HG02571 (cell line): ENCODE data around the gene SETD7.
A peak's percentile ranks its signal among the peaks of the same experiment; 100 is the strongest.

Experiments
- ATAC-seq: cut with Tn5 transposase; IDR thresholded peaks from one replicate; pipeline ENCODE4 v1.9.1; 2021; ENCODE audit warnings: mild to moderate bottlenecking, moderate library complexity; ENCODE audit not compliant: unreplicated experiment

SETD7 gene

DNA sequence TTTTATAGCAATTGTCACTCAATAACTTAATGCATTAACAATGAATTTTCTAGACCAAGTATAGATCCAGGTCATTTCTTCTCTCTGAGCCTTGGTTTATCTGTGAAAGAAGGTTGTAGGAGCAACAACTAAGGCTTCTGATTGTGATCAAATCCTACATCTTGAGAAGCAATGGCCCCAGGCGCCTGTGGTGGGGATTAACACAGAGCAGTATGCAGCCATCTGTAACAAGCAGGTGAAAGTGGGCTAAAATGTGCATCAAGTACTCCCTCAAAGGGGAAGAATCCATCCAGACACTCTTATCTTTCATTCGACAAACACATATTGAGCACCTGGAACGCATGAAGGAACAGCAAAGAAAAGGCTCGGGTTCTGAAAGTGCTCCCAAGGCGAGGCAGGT, 19.1 kb upstream of the SETD7 start:
- no peak for ATAC-seq

DNA sequence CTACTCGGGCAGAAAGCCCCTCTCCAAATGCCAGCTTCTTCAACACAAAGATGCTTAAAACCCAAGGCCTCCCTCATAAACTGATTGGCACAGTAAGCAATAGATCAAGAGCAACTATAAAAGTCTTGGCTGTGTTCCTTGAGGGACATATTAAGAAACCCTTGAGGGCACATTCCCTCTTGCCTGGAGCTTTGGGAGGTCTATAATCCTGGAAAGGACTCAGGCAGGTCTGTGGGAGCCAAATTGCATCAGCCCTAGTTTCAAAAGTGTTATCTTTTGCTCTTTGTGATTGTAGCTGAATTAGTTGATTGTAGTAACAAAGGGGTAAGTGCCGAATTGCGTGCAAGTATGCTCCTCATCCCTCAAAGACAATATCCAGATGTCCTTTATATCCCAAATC, 18.6 kb upstream of the SETD7 start:
- no peak for ATAC-seq

DNA sequence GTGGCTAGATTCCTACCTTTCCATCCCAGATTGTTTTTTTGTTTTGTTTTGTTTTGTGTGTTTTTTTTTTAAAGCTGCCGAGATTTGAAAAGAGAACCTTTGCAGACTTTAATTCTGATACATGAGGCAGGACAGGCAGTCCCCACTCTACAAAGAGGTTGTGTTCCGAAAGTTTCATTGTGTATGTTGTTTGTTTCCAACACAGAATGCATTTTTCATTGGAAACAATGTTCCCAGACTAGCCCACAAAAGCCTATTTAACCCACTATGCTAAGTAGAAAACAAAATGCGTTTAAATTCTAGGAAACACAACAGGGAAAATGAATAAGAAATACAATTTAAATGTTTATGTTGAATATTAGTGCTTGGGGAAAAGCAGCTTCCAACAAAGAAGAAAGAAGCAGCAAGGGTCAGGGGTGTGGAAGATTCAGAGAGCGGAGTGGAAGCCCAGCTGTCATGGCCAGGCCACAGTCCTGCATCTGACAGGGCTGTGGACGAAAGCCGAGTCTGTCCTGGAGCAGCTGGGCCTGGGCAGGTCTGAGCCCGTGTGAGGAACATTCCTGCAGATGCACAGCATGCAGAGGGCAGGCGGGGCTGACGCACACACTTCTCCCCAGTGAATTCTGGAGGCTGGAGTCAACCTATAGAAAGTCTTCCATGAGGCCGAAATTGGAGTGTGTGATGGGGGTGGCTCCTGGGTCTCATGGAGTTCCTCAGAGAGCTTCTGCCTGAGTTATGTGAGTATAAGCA, 12.4 kb upstream of the SETD7 start:
- ATAC-seq = no peak

DNA sequence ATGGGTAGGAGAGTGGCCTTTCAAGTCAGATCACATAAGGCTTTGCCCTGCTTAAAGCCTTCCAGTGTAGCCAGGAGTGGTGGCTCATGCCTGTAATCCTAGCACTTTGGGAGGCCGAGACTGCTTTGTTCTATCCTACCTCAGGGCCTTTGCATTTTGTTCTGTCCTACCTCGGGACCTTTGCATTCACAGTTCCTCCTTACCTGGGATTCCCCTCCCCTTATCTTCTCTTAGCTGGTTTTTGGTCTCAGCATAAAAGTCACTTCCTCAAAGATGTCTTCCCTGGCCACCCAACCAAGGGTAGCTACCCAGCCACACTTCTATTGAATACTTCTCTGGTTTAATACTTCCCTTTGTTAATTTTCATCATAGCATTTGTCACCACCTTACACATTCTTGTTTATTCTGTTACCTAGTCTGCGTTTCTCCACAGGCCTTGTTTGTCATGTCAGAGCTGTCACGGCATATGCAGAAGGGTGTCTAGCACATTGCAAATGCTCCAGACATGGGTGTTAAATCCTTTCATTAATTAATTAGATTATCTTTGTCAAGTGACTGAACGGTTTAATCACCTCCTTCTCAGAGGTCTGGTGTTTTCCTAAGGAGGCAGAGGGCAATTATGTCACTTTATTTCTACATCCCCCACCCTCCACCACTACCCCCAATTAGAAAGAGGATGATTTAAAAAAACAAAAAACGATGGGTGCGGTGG, 11.3 kb upstream of the SETD7 start:
- ATAC-seq = no peak

DNA sequence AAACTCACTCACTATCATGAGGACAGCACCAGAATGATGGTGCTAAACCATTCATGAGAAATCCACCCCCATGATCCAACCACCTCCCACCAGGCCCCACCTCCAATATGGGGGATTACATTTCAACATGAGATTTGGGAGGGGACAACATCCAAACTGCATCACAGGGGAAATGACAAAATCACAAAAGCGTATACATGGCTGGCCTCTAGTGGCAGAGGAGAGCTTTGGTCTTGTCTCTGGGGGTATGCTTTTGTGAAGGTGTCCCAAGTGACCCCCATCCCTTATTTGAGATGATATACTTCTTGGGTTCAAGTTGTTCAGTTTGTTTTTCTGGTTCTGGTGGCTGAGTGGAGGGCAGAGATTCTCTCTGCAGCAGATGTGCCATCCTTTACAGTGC, 8.5 kb upstream of the SETD7 start:
- ATAC-seq = no peak

DNA sequence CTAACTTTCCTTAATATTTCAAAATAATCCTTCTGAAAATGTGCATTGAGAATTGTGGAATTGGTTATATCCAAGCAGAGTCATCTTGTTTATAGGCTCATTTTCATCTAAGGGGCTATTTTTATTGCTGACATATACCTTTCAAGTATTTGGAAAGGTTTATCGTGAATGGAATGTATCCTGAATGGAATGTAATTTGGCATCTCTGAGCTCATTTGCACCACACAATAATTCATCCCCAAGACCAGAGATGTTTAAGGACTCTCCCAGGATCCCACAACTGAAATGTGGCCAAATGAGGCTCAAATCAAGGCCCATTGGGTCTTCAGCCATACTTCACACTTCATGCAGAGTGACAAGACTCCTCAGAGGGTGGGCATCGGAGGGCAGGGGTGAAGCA, 7.5 kb upstream of the SETD7 start:
- ATAC-seq = no peak

DNA sequence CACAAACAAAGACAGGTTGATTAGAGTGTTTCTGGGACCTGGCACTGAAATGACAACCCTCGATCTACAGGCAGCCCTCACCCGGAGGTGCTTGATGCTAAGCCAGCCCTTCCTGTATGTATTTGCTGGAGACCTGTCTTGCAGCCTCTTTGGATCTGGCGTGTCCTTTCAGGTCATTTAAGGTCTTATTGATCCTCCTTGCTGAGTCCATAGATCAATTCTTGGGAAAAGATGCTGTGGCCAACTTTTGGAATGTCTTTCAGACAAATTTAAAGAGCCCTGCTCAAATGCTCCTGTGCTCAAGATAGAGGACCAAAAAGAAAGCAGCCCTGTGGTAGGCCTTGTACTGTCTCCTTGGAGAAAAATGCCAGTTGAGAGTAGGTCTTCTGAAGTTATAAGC, 6.8 kb upstream of the SETD7 start:
- no peak for ATAC-seq

DNA sequence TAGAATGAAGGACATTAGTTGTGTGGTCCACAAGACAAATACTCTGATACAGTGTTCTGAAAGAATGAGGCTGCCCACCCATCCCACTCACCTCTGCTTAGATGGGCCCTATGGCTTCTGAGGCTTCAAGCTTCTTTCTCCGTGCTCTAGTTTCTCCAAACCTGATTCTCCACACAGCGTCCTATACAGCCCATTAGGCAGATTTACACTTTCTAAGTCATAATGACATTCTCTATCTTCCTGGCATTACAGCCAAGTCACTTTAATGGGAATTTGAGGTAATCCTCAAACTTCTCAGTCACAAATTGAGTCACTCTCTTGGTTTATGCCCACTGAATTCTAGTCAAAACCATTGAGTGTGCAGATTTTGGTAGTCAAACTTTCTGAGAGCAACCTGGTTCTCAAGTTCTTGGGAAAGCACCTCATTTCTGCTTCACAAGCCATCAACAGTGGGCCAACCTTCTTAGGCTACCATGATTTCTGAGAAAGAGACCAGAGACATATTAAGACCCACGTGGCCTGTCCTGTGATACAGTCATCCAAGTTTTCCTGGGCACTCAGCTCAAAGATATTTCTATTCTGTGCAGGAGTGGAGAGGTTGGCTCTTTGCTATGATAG, 6.2 kb upstream of the SETD7 start:
- ATAC-seq = no peak

DNA sequence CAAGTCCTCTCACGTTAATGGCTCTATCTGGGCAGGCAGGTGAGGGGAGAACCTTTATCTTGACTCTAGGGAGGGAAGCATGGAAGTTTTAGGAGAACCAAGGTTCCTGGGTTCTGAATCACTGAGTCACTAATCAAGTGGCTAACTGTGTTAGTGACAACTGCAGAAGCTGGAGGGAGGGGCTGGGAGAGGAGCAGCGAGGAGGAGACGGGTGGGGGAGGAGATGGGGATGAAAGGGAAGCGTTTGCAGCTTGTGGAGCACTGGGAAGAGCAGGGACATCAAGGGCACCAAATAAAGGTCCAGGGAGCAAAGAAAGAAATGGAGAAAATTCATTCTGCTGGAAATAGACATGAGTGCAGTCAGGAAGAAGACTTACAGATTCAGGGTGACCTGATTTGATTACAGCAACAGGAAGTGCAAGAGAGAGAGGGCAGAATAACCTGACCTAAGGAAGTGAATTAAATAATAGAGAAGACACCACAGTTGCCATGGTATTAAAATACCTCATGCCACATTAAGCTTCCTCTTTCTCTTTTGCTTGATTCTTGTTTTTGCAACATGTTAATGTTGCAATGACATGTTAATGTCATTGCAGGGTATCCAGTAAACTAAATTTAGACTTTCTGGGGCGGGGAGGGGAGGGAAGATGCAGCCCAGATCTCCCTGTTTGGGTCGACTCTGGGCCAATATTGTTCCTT, 4.5 kb upstream of the SETD7 start:
- no peak for ATAC-seq

DNA sequence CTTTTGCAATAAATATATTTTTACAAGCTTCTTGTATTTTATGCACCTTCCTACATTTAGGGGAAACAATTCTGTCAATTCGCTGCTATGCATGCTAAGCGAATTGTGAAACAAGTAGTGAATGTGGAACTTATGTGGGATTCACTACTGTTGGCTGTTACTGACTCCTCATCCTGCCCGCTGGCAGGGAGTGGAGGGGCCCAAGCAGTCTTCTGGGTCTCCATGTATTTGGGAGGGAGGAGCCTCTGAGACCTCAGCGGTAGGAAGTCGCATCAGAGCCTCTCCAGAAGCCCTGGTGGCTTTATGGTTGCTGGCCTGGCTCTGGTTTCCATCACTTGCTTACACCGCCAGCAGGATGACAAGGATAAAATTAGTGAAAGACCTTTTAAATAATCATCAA, 3.7 kb upstream of the SETD7 start:
- ATAC-seq = no peak

DNA sequence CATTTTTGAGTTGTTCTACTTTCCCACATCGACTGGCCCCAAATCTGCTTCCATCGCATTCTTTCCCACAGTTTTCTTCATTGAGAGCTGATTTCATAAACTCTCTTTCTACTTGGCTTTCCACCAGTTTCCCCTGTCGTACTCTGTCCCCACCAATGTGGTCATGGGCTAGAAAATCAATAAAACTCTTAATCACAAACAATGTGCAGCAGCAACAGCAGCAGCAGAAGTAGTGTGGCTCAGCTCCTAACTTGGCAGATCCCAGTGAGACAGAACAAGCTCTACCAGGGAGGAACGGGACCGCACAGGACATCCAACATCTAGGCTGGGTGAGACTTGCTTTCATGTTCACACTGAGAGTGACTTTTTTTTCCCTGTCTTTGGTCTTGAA, 3.1 kb upstream of the SETD7 start:
- no peak for ATAC-seq

DNA sequence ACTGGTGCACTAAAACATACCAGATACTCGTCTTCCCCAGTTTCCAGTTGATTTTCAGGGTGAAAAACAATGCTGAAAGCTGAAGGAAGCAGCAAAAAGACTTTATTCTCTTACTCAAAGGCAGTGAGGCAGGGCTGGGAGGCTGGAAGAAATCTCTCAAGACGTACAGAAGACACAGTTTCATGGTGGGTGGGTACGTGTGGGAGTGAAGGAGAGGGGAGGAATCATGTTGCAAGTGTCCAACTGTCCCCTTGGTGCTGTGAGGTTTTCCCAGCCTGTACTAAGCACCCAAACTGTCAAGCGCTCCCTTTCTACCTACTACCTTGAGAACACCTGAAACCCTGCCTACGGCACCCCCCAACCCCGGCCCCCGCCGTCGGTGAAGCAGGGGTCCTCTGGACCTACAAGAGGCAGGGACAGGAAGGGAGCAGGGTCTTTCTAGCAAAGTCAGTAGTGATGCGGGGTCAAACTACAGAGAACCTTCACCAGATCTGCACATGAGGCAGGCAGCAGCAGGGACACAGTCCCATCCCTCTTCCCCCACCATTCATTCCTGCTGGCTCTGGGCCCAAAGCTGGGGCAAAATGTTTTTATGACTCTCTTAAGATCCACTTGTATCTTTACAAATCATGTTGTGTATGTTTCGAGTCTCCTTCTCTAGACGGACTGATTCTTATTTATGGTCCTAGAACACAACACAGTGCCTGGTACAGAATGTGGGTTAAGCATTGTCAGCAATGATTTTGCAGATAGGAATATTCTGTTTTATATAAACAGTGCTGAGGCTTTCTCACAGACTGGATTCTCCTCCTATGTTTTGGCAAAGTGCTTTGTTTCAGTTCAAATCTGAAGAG, 2.4 kb upstream of the SETD7 start:
- ATAC-seq = no peak

DNA sequence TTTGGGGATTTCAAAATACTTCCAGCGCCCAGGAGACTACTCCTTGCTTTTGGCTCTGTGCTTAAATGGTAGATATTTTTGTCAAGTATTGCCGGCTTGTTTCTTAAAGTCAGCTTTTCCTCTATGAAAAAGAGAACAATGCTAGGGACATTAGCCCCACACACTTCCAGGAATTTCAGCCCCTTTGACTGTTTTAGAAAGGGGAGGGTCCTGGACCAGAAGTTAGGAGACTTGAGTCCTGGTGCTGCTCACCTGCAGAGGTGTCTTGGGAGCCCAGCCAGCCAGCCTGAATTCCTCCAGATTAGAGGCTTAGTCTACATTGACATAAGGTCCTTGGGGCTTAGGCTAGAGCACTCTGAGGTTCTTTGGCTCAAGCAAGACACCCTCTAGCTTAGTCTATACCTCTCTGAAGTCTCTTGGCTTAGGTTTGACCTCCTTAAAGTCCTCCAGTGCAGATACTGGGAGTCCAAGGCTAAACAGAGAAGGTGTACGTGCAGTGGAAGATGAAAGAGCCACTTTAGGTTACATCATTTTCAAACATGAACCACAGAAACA, 1.6 kb upstream of the SETD7 start:
- ATAC-seq = no peak

DNA sequence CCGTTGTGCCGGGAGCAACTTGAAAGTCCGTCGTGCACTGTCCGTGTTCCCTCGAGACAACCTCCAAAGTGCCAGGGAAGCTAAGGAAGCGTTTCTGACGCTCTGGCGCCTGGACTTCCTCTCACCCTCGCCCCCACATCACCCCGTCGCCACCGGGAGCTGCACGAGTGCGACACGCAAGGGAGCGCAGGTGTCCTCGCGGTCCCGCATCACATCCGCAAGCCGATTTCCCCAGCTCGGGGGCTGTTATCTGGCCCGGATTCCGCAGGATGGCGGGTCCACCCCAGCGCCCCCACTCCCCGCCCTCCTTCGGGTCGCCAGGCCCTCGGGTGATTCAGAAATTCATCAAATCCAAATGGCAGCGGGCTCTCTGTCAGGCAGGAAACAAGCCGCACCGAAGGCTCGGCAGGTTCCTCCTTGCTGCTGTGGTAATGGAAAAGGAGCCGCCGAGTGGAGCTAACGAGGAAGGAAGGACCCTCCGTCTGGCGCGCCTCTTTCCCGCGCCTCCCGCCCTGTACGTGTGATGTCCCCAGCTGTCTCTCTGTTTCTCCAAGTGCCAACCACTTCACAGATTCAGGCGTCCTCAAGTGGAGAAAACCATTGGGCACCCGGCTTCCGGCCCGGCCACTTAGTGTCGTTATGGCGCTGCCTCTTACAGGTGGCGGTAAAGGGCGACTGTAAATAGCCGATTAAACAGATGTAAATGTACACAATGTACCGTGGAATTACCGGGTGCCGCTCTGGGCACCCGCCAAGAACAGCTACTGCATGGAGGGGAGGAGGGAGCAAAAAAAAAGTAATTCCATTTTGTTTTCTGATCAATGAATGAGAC, 921 bp upstream of the SETD7 start:
- peak; percentile 36 for ATAC-seq

DNA sequence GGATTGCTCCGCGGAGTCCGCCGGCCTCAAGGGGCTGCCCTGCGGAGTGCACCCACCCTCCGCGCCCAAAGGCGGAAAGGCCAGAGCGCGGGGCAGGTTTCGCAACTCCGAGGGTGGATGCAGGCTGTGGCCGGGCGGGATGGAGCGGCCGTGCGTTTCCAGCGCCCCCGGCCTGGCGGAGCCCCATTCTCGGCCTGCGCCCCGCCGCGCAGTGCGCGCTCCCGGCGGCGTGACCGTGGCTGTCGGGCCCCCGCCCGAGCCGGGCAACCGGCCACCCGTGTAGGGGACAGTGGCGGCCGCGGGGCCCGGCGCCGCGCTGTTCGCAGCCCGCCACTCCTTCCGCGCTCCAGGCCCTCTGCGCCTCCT, 331 bp downstream of the SETD7 start:
- no peak for ATAC-seq

DNA sequence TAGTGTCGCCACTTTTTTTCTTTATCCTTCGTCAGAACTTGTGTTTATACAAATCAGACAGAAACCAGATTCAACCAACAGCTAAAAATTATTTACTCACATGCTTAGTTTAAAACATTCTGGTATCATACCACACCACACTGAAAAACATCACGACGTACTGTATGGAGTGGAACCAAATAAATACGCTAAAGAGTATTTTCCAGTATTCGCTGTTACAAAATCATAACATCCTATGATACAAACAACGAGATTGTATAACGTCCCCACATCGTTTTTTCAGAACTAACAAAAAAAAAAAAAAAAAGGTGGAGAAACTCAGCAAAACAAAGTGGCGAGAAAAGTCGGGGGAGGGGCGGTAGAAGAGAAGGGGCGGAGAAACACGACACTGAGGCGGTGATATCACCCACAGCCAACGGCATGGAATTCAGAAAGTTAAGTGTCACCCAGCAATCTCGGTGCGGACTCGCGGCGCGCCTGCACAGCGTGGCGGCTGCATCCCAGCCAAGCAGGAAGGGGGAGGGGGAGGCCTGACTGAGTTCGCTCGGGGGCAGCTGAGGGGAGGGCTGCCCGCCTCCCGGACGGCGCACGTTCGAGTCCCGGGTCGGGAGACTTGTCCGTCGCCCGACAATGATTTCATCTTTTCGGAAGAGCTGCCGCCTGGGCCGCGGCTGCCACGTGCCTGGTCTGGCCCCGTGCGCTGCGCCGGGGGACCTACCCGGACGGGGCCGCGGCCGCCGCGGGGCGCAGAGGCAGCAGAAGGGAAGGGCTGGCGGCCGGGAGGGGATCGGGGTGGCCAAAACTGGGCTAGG, 920 bp downstream of the SETD7 start:
- peak; percentile 37 for ATAC-seq

DNA sequence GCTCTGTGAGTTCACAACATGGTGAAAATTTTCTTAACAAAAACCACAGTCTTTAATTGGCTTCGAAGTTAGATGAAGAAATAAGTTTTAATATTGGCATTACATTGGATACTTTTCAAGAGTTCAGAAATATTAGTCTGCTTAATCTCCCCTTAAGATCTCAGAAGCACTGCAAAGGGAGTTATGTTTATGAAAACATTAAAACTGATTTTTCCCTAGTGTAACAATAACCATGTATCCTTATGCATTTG, 1.5 kb downstream of the SETD7 start:
- ATAC-seq = no peak

DNA sequence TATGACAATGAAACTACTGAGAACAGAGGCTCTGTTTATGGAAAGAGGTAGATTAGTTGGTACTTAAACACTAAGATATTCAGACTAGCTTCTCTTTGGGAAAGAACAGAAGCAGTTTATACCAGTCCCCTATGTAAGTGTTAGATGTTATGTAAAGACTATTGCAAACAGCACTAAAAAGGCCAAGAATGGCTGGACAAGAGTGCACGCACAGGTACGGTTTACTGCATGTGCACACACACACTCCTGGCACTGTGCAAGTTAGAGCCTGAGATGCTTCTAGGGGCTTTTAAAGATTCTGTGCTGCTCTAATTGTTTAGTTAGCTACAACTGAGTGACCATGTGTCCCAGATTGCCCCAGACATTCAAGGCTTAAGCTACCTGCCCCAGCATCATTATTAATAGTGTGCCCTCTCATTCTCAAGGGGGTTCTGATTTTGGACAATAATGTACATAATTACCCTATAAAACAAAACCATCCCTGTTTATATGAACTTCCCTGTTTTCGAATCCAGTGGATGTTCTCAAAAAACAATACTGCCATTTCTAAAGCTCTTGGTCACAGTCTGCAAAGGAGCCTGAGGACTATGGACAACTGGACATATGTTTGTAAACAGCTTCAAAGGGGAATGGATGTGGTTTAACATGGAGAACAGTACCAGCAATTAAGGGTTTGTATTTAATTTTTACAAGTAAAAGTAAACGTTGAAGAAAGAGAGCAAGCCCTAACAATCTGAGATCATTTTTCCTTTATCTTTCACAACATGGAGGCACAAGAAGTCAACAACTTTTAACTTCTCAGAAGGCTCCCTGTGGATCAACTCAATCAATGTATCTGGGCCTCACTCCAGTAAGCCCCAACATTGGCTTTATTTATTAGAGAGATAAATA, 2.0 kb downstream of the SETD7 start:
- no peak for ATAC-seq
